BJ (cell line): ENCODE data around the gene ZNF536. TPM values are rescaled to one million over a fixed set of nuclear protein-coding genes. Genes with fewer than 3 reads are reported as not detected.
"Not testable (repeated sequence)": the region's sequence is repeated elsewhere in the genome, so short reads cannot be mapped to it uniquely, and the experiment has no call there.

Source experiments
- CTCF ChIA-PET: fragments of 350-600 bp; formaldehyde crosslinking; extraction: SDS; loops from one replicate; lab custom pipeline; 2021; ENCODE audit warnings: antibody characterized with exemption, inconsistent platforms; lab: Yijun Ruan, JAX
- POLR2A ChIA-PET: fragments of 300-600 bp; sonication (Branson Sonifier 250); formaldehyde crosslinking; extraction: SDS; loops from one replicate; lab custom pipeline; 2021; ENCODE audit warnings: antibody characterized with exemption; lab: Charles Lee
- DNase-seq: peaks from one replicate; pipeline ENCODE4 v3.0.0-alpha.2; 2011; ENCODE audit warnings: low read depth
- H3K27me3 ChIP-seq: 2 replicates; pipeline ENCODE4 v1.6.0; 2011; ENCODE audit warnings: low read length; ENCODE audit not compliant: control insufficient read depth, insufficient read depth
- H3K36me3 ChIP-seq: 2 replicates; pipeline ENCODE4 v1.5.1; 2011; ENCODE audit warnings: low read length; ENCODE audit not compliant: control insufficient read depth, insufficient read depth
- H3K4me3 ChIP-seq: 2 replicates; pipeline ENCODE4 v1.5.1; 2011; ENCODE audit warnings: low read depth, mild to moderate bottlenecking, control low read depth, low read length
- CTCF ChIP-seq: IDR thresholded peaks from 2 replicates; pipeline ENCODE4 v1.5.1; 2011; ENCODE audit warnings: low read depth, mild to moderate bottlenecking, control low read depth, inconsistent platforms, low read length, moderate library complexity; ENCODE audit not compliant: insufficient read depth
- polyA plus RNA-seq: library from polyadenylated mRNA; depleted of rRNA; stranded (reverse); fragments of >200 nt; gene quantifications from 2 replicates; pipeline ENCODE4 v1.2.3, GENCODE V29; 2011

Gene ZNF536
- polyA plus RNA-seq, 1 experiment, result not detected

GRCh38 chr19:30342901-30343300 lies 29.3 kb upstream of the ZNF536 start:
- Histone ChIP-seq H3K4me3 (no peak overlapping the region), H3K36me3 (no peaks in the 10 kb centered on the region), H3K27me3 (no peaks in the 10 kb centered on the region)
- ChIA-PET CTCF (no interaction called here), POLR2A (no interaction called here)
- DNase-seq, result no peak
- no peak for TF ChIP-seq CTCF

- no peak overlapping the region for H3K4me3 ChIP-seq
- no peaks in the 10 kb centered on the region for H3K36me3 ChIP-seq
- DNase-seq, result no peak
- ChIA-PET POLR2A (no interaction called here), CTCF (no interaction called here)
- no peak for TF ChIP-seq CTCF
- H3K27me3 ChIP-seq, result no peaks in the 10 kb centered on the region
These were observed 27.4 kb upstream of the ZNF536 start for GRCh38 chr19:30344446-30345425.

- POLR2A ChIA-PET, result no interaction called here
- CTCF ChIA-PET, result no interaction called here
- no peak for TF ChIP-seq CTCF
- no peak for DNase-seq
- Histone ChIP-seq H3K27me3 (no peaks in the 10 kb centered on the region), H3K4me3 (no peak overlapping the region), H3K36me3 (no peaks in the 10 kb centered on the region)
These were observed 26.5 kb upstream of the ZNF536 start for GRCh38 chr19:30345686-30346085.

GRCh38 chr19:30346468-30346867 lies 25.7 kb upstream of the ZNF536 start:
- POLR2A ChIA-PET, H3K36me3 ChIP-seq, CTCF ChIA-PET, H3K27me3 ChIP-seq, DNase-seq, H3K4me3 ChIP-seq: not testable (repeated sequence)

GRCh38 chr19:30349131-30349730 lies 23.0 kb upstream of the ZNF536 start:
- no peak for TF ChIP-seq CTCF
- no peaks in the 10 kb centered on the region for H3K27me3 ChIP-seq
- DNase-seq, result no peak
- H3K36me3 ChIP-seq, result no peaks in the 10 kb centered on the region
- ChIA-PET CTCF (no interaction called here), POLR2A (no interaction called here)
- no peak overlapping the region for H3K4me3 ChIP-seq
